ENCODE results near the gene NAALADL2. TPM values are rescaled to one million over a fixed set of nuclear protein-coding genes. Genes with fewer than 3 reads are reported as not detected.

Gene NAALADL2
- total and polyA plus RNA-seq, 9 of the 15 experiments (the other 6 are each of a cell fraction or from before 2014, with no cell fraction given) = 0.29 to 1.1 (median 0.79) TPM; not detected in 1

GRCh38 chr3:175312791-175313190 lies 453.7 kb downstream of the NAALADL2 start:
- no peak overlapping the region for H2AFZ ChIP-seq (ENCODE audit: low read depth, low read length)
- H3K4me2 ChIP-seq (ENCODE audit: insufficient read depth, low read length) = no peak overlapping the region
- 0% methylated on average over 4 of the region's 4 CpGs for WGBS (ENCODE audit: insufficient coverage, low coverage, missing lambda C conversion rate)
- no TSS peak for BruUV-seq (replicated peaks)
- H3K79me2 ChIP-seq (ENCODE audit: control insufficient read depth, insufficient read depth, low read length) = no peaks in the 10 kb centered on the region
- DNase-seq (ENCODE audit: extremely low read depth in 1 of 4, low spot score in 3 of 4) (no peak), ATAC-seq (no peak), FAIRE-seq (no peak)
- H3K9me1 ChIP-seq (ENCODE audit: control insufficient read depth, insufficient read depth, low read length) = no peaks in the 10 kb centered on the region
- H3K36me3 ChIP-seq (ENCODE audit: control insufficient read depth, insufficient read depth, low read length) = no peaks in the 10 kb centered on the region
- TF ChIP-seq POLR2AphosphoS2 (IDR thresholded peaks at IDR 0.05; ENCODE audit: low read length) = no peak
- TF ChIP-seq ZNF57 (CRISPR knock-in tag; IDR thresholded peaks at IDR 0.05) = no peak
- no peak for TF ChIP-seq U2AF1 (optimal IDR thresholded peaks at IDR 0.05; ENCODE audit: low read depth, low read length)
- TF ChIP-seq NR0B1 (IDR thresholded peaks at IDR 0.05; ENCODE audit: partially characterized antibody) = no peak
- TF ChIP-seq ZNF644 (tag; IDR thresholded peaks at IDR 0.05; ENCODE audit: low read depth) = no peak
- no peak for TF ChIP-seq KDM1A (IDR thresholded peaks at IDR 0.05)
- TF ChIP-seq NCOR1 (IDR thresholded peaks at IDR 0.05) = no peak
- H4K20me1 ChIP-seq (replicated peaks; ENCODE audit: control insufficient read depth, insufficient read depth, low read length) = no peaks in the 10 kb centered on the region
- no peak overlapping the region for H3K4me3 ChIP-seq
- H3K9ac ChIP-seq (ENCODE audit: insufficient read depth in 1 of 2, low read depth in 2 of 2, low read length in 2 of 2) = no peak overlapping the region
- H3K9me3 ChIP-seq (replicated peaks; ENCODE audit: control insufficient read depth, insufficient read depth, low read depth, low read length) = no peaks in the 10 kb centered on the region
- intact Hi-C loops (cut with micrococcal nuclease) = no loop called here
- CTCF ChIA-PET (ENCODE audit: low intra/inter-chr PET ratio) = no interaction called here
- H3K27ac ChIP-seq (ENCODE audit: extremely low read depth, low read depth, low read length) = no peak overlapping the region
- H3K4me1 ChIP-seq (replicated peaks in 1 of 2; ENCODE audit: control insufficient read depth in 2 of 2, insufficient read depth in 2 of 2, low read length in 2 of 2) = no peaks in the 10 kb centered on the region
- POLR2A ChIA-PET = no interaction called here
- H3K27me3 ChIP-seq (ENCODE audit: control insufficient read depth in 2 of 2, insufficient read depth in 2 of 2, low read length in 2 of 2) = no peaks in the 10 kb centered on the region
- in situ Hi-C loops (cut with MboI) = no loop called here
